Heart left ventricle (tissue), 16 donors: Measurements from ENCODE around the gene VGF. TPM values are rescaled to one million over a fixed set of nuclear protein-coding genes. Genes with fewer than 3 reads are reported as not detected.

Source experiments
- ATAC-seq, 4 donors: fragments of 200-7000 bp; cut with Tn5 transposase; one replicate each; pipeline ENCODE4 v1.9.1; 2020 to 2022; ENCODE audit warnings: moderate library complexity in 4 of 4, mild to moderate bottlenecking in 3 of 4, moderate number of reproducible peaks in 1 of 4
- DNase-seq, 5 donors: peaks; one replicate each; pipeline ENCODE4 v3.0.0-alpha.2; 2020
- H3K27ac ChIP-seq, 12 donors: fragments of 200-600 bp; sonication (generic) in 4 of 12; one replicate each; pipeline versions ENCODE4 v1.5.0 to v1.8.0; 2016 to 2022; ENCODE audit warnings: mild to moderate bottlenecking in 2 of 12
- H3K27me3 ChIP-seq, 9 donors: fragments of 200-600 bp; sonication (generic) in 2 of 9; one replicate each; pipeline versions ENCODE4 v1.5.1 to v1.8.0; 2016 to 2022; ENCODE audit warnings: mild to moderate bottlenecking in 3 of 9
- H3K36me3 ChIP-seq, 9 donors: fragments of 200-600 bp; sonication (generic) in 2 of 9; one replicate each; pipeline versions ENCODE4 v1.5.0 to v1.8.0; 2018 to 2022; ENCODE audit warnings: mild to moderate bottlenecking in 2 of 9
- H3K4me1 ChIP-seq, 12 donors: fragments of 200-600 bp; sonication (generic) in 4 of 12; one replicate each; pipeline versions ENCODE4 v1.5.0 to v1.8.0; 2016 to 2022; ENCODE audit warnings: mild to moderate bottlenecking in 3 of 12
- H3K4me3 ChIP-seq, 12 donors: fragments of 200-600 bp; sonication (generic) in 4 of 12; one replicate each; pipeline versions ENCODE4 v1.5.0 to v1.8.0; 2017 to 2022; ENCODE audit warnings: mild to moderate bottlenecking in 9 of 12, moderate library complexity in 4 of 12
- H3K9me3 ChIP-seq, 12 donors: fragments of 200-600 bp; sonication (generic) in 4 of 12; one replicate each; pipeline versions ENCODE4 v1.5.0 to v1.8.0; 2016 to 2022; ENCODE audit warnings: mild to moderate bottlenecking in 1 of 12
- POLR2A ChIP-seq, 2 donors: fragments of 450-650 bp; IDR thresholded peaks; one replicate each; pipeline ENCODE4 v1.6.1; 2017; ENCODE audit warnings: antibody characterized with exemption in 2 of 2, mild to moderate bottlenecking in 2 of 2, moderate library complexity in 2 of 2
- WGBS, 4 donors: extraction: QIAGEN DNeasy Blood & Tissue Kit in 2 of 4; methylation state at CpG; one replicate each; pipeline versions ENCODE4 v1.1.5 to v1.1.7; 2013 to 2018; 5-methylcytosine and 5-hydroxymethylcytosine counted together
- intact Hi-C, 10 donors: fragments of 100-400 bp; cut with DNase I; formaldehyde crosslinking; loops; one replicate each; pipeline versions ENCODE4 v1.11.1 to v1.14.2; 2022
- polyA plus RNA-seq, 2 donors: library from polyadenylated mRNA; stranded (reverse); fragments of 200-250 nt; gene quantifications; one replicate each; pipeline ENCODE4 v1.2.3, GENCODE V29; 2013
- total RNA-seq, 9 donors: library from RNA; depleted of rRNA in 2 of 9; stranded (reverse); fragments of >200 nt in 2 of 9; fragmentation: NEBNext Ultra II Directional in 3 of 9; extraction: Animal tissue kit (Norgen Biotek cat#: 25700) in 3 of 9; gene quantifications; one replicate each; pipeline versions ENCODE4 v1.1.0 to v1.2.4, GENCODE V29; 2016 to 2023
- TF ChIP-seq, protein P1 (sequence below), 12 donors: fragments of 200-600 bp; sonication (generic) in 4 of 12; IDR thresholded peaks; one replicate each; pipeline versions ENCODE4 v1.5.0 to v1.8.0; 2018 to 2022; ENCODE audit warnings: antibody characterized with exemption in 12 of 12, mild to moderate bottlenecking in 5 of 12
- donor health status: ischemic (EF 13 %, LVEDD 7.1; RV severe dilation, severe dysfunction).
- donor health status: healthy with polysubstance abuse.
- donor health status: DM: no; HTN: yes; CAD: no.
- donor health status: DM: no; HTN: no; CAD: no.
- donor health status: ischemic (EF 25% LVEDD 6.9; RV normal size, moderate dysfunction).
- donor health status: ischemic (EF 25% LVEDD 5.7; RV mildly dilated, moderate dysfunction).
- donor health status: healthy.
- donor health status: DM: yes; HTN: yes; CAD: no.
- donor health status: ischemic (EF 35%, LVEDD 5.7; RV mildly dilated, moderate dysfunction).
- donor health status: nonischemic (EF 11% LVEDD 7.7; RV severe dilation, severe dysfunction).
- donor health status: DM: yes; HTN: yes; CAD: no.
- donor health status: PGD.
- donor health status: ischemic (EF 29% LVEDD 5.4; RV normal size, mild dysfunction).
- donor health status: nonischemic (EF 23%, LVEDD 6.1; RV moderate dilation, normal function).

VGF gene
- total and polyA plus RNA-seq, 11 donors: 0.09 to 0.19 (median 0.14) TPM; not detected in 8

DNA sequence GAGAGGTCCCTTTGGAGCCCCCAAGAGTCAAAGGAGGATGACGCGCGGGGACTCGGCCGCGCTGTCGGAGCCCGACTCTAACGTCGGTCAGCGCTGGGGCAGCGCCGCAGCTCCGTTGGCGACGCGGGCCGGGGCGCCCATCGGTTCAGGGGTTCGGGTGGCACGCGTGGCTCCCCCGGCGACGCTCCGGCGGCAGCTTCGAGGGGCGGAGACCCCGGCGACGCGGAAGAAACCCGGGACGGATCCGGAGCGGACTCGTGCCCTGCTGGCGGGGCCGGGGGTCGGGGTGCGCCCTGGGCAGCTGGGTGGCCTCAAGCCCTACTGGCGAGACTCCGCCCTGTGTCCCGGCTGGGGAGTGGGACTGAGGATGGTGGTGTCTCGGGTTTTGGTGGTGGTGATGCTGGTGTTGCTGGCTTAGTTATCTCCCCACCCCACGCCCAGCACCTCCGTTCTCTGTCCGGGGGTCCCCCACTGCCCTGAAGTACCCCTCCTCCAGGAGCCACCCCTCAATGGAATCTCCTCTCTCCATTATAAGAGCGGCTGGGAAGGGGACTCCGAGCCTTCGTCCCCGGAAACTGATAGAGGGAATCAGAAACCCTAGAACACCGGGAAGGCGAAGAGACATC, 14.9 kb upstream of the VGF start, which contains the start of gene NAT16:
TSS of gene NAT16 (minus strand) at position 164 of the 626 bp plus-strand sequence. CDS start 5,486 bp downstream, outside the sequence.
- peaks cover 0 to 16% (median 0%) of the 10 kb centered on the region in 12 donors for H3K4me1 ChIP-seq
- TF ChIP-seq, protein P1, sequence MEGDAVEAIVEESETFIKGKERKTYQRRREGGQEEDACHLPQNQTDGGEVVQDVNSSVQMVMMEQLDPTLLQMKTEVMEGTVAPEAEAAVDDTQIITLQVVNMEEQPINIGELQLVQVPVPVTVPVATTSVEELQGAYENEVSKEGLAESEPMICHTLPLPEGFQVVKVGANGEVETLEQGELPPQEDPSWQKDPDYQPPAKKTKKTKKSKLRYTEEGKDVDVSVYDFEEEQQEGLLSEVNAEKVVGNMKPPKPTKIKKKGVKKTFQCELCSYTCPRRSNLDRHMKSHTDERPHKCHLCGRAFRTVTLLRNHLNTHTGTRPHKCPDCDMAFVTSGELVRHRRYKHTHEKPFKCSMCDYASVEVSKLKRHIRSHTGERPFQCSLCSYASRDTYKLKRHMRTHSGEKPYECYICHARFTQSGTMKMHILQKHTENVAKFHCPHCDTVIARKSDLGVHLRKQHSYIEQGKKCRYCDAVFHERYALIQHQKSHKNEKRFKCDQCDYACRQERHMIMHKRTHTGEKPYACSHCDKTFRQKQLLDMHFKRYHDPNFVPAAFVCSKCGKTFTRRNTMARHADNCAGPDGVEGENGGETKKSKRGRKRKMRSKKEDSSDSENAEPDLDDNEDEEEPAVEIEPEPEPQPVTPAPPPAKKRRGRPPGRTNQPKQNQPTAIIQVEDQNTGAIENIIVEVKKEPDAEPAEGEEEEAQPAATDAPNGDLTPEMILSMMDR (IDR thresholded peaks at IDR 0.05): no peak
- TF ChIP-seq POLR2A (IDR thresholded peaks at IDR 0.05): no peak
- H3K36me3 ChIP-seq: no peaks in the 10 kb centered on the region
- no peaks in the 10 kb centered on the region for H3K9me3 ChIP-seq
- H3K27ac ChIP-seq: no peak within 1 kb of the TSS
- H3K27me3 ChIP-seq: peaks cover 27 to 92% (median 65%) of the 10 kb centered on the region in 9 donors
- ATAC-seq (no peak), DNase-seq (no peak)
- 3 to 12% (median 5%) methylated on average over 12 to 56 of the region's 56 CpGs for WGBS, 4 donors
- H3K4me3 ChIP-seq: peak within 1 kb of the TSS in 1 of 12 donors; percentile 10
- intact Hi-C loops: no loop called here

DNA sequence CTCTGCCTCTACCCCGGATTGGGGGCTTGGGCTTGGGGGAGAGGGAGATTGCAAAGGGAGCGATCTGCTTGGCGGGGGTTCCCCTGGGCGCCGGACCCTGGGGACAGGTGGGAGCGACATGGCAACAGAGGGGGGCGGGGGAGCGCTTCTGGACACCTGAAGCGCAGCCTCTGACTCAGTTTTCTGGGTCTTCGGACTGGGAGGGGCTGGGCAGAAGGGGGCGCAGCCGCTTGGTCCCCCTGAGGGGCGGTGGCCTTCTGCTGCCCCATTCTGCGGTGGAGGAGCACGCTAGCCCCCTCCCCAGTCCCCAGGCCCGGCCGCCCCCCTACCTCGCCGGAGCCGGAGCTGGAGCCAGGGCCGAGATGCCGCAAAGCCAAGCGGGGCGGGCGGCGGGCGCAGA, 14.3 kb upstream of the VGF start:
- Histone ChIP-seq H3K4me3 (no peak overlapping the region), H3K4me1 (peaks cover 0 to 16% (median 0%) of the 10 kb centered on the region in 12 donors), H3K36me3 (no peaks in the 10 kb centered on the region), H3K9me3 (no peaks in the 10 kb centered on the region), H3K27me3 (peaks cover 30 to 97% (median 68%) of the 10 kb centered on the region in 9 donors), H3K27ac (no peak overlapping the region)
- 0 to 2% (median 1%) methylated on average over 2 to 27 of the region's 27 CpGs for WGBS, 4 donors
- intact Hi-C loops: no loop called here
- DNase-seq (no peak), ATAC-seq (no peak)
- TF ChIP-seq POLR2A (IDR thresholded peaks at IDR 0.05): no peak
- TF ChIP-seq, protein P1 (IDR thresholded peaks at IDR 0.05): no peak

DNA sequence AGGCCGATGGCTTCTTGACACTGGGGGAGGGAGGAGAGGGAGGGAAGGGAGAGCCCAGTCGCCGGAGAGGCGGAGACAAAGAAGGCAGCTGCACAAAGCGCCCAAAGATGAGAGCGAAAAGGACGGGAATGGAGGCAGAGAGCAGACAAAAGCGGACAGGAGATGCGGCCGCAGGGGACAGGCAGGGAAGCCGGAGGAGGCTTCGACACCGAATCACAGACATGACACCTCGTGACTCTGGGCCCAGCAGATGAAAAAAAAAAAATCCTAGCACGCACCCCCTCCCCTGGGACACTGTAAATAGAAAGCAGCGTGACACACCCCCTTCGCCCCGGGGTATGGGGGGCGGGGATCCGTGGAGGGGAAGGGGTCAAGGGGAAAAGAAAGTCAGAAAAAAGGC, 13.7 kb upstream of the VGF start:
- peak overlapping the region in 1 of 12 donors; percentile 10 for H3K4me3 ChIP-seq
- TF ChIP-seq, protein P1 (IDR thresholded peaks at IDR 0.05): no peak
- intact Hi-C loops: no loop called here
- ATAC-seq (no peak), DNase-seq (no peak)
- H3K36me3 ChIP-seq: no peaks in the 10 kb centered on the region
- no peaks in the 10 kb centered on the region for H3K9me3 ChIP-seq
- peaks cover 0 to 18% (median 3%) of the 10 kb centered on the region in 12 donors for H3K4me1 ChIP-seq
- WGBS, 4 donors: 1 to 2% (median 1%) methylated on average over 20 of the region's 20 CpGs
- H3K27ac ChIP-seq: no peak overlapping the region
- peaks cover 36 to 97% (median 74%) of the 10 kb centered on the region in 9 donors for H3K27me3 ChIP-seq

DNA sequence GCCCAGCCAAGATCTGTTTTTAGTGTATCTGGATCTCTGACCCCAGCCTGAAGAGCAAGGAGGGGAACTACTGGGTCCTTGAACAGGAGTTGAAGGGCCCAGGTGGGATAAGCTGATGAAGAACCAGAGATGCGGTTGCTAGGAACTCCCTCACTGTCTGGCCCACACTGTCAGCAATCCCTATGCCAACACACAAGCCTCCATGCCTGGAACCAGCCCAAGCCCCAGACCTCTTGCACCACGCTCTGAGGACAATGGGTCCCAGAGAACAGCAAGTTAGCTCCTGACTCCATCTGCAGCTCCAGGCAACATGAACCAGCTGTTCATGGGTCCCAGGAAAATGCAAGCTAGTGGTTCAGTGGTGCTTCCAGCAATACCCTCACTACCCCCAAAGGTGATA, 12.3 kb upstream of the VGF start:
- peaks cover 51 to 100% (median 88%) of the 10 kb centered on the region in 9 donors for H3K27me3 ChIP-seq
- H3K4me3 ChIP-seq: no peak overlapping the region
- H3K9me3 ChIP-seq: no peaks in the 10 kb centered on the region
- DNase-seq (no peak), ATAC-seq (no peak)
- H3K27ac ChIP-seq: no peak overlapping the region
- TF ChIP-seq, protein P1 (IDR thresholded peaks at IDR 0.05): no peak
- TF ChIP-seq POLR2A (IDR thresholded peaks at IDR 0.05): no peak
- WGBS, 4 donors: 57 to 75% (median 64%) methylated on average over 2 of the region's 2 CpGs; no CpG with 5 or more reads in 1 of the 4 donors
- H3K36me3 ChIP-seq: no peaks in the 10 kb centered on the region
- intact Hi-C loops: no loop called here
- H3K4me1 ChIP-seq: peaks cover 0 to 32% (median 10%) of the 10 kb centered on the region in 12 donors
